GM19397 (cell line): ENCODE measurements around the gene AGFG2.

Experiments used
- ATAC-seq: cut with Tn5 transposase; IDR thresholded peaks from one replicate; pipeline ENCODE4 v1.9.1; 2021; ENCODE audit warnings: mild to moderate bottlenecking, moderate library complexity; ENCODE audit not compliant: unreplicated experiment

AGFG2 gene

GRCh38 chr7:100570954-100571828 lies 32.2 kb downstream of the AGFG2 start:
- ATAC-seq = no peak

DNA sequence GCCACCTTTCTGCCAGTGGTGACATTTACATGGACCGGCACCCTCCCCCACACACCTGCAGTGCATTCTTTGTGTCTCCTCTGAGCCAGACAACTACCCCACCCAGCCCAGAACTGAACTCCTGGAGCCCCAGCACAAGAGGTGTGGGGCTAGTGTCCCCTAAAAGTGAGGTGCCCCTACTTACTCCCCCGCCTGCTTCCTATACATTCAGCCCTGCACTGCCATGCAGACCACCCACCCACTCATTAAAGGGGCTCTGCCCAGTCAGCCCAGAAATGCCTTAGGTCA lies 32.8 kb downstream of the AGFG2 start:
- no peak for ATAC-seq

DNA sequence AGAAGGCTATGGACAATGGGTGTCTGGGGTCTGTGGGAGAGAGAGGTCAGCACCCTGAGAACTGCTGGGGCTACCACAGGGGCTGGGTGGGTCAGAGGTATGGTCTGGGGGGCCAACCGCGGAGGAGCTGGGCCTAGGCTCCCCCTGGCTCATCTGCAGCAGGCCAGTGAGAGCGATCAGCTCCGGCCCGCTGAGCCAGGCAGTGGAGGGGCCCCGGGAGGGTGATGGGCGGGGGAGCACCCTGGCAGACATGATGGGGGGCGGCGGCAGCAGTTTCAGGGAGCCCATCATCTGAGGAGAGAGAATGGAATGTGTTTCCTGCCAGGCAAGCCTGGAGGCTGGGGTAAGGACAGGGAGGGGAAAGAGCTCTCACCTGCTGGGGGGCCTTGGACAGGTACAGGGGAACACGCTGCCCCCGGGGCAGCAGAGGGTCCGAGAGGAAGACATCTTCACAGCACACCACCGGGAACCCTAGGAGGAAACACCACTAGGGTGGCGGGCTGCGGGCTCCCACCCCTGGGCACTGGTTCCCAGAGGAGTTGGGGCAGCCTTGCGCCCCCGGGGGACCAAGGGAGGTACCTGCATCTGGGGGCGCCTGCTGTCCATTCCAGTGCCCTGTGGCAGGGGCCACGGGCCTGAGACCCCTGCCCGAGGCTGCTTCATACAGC lies 33.4 kb downstream of the AGFG2 start:
- no peak for ATAC-seq

DNA sequence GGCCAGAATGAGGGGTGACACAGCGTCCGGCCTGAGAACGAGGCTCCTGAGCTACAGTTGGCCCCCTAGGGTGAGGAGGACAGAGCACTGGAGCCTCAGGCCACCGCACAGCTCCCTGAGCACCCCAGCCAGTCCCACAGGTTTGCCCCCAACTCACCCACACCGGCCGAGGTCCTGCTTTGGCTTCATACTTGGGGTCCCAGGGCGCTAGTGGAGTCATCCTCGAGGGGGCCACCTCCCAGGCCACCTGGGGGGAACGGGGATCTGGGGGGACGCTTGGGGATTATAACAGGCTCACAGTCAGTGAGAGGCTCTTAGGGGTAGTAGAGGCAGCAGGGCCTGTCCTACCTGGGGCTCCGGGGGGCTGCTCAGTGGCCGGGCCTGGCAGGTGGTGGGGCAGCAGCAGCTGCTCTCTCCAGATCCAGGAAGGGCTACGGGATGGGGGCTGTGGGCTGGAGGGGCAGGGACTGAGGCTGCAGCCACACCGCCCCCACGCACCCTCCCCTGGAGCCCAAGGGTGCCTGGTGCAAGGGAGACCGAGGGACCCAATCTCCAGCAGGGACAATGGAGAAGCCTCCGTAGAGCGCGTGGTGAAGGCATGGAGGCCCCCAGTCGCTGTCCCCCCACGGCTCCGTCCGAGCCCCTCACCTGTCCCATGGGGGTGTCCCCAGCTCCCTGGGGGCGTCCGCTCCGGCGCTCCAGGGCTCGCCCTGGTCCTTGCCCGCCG lies 34.1 kb downstream of the AGFG2 start:
- ATAC-seq = no peak

GRCh38 chr7:100573691-100574361 lies 34.8 kb downstream of the AGFG2 start, which contains the start of gene SAP25:
Gene SAP25 (minus strand): TSS chr7:100573900. CDS start chr7:100573742, 158 bp downstream.
- no peak for ATAC-seq

DNA sequence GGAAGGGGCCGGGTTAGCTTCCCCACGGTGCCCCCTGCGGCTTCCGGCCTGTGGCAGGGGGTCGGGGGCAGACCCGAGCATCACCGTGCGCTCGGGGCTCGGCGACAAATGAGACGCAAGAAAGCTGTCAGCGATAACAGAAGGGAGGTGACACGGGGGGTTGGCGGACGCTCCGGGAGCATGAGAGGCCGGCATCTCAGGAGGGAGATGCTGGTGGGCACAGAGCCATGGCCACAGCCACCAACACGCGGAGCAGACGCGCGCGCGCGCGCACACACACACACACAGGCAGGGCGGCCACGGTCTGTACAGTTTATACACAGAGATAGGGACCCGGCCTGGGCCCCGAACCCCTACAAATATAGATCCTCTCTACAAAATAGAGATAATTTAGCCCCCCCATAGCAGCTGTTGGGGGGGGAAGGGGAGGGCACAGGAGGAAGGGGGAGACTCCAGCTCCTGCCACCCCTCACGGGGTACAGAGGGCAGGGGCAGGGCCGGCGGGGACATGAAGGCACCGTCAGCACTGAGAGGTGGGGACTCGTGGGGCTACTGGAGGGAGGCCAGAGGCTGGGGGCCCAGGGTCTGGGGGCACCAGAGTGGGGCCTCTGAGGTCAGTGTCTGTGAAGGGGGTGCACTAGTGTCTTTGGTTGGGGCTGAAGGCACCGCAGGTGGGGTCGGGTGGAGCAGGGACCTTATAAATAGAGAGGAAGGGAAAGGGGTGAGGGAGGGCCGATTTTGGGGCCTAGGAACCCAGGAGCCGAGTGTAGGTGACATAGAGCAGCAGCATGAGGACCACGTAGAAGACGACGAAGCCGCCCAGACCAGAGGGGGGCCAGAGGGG lies 35.6 kb downstream of the AGFG2 start:
- no peak for ATAC-seq

- no peak for ATAC-seq
Measured at GRCh38 chr7:100575206-100575631, 36.2 kb downstream of the AGFG2 start.

GRCh38 chr7:100575746-100576383 lies 36.9 kb downstream of the AGFG2 start:
- ATAC-seq = no peak

GRCh38 chr7:100576384-100576993 lies 37.5 kb downstream of the AGFG2 start:
- no peak for ATAC-seq

DNA sequence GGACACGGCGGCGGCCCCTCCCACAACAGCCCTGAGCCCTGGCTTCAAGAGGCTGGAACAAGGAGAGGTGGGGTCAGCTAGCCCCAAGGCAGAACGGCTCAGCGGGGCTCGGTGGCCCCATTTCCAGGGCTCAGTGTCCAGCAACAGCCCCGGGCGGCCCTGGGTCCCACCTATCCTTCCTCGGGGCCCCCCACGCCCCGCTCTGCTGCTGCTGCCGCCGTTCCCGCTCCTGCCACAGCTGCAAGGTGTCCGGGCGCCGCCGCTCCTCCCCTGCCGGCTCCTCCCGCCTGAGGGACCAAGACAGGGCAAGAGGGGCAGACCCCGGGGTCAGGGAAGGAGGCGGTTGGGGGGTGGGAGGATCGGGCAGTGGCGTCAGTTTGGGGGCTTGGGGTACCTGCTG lies 38.1 kb downstream of the AGFG2 start:
- no peak for ATAC-seq

DNA sequence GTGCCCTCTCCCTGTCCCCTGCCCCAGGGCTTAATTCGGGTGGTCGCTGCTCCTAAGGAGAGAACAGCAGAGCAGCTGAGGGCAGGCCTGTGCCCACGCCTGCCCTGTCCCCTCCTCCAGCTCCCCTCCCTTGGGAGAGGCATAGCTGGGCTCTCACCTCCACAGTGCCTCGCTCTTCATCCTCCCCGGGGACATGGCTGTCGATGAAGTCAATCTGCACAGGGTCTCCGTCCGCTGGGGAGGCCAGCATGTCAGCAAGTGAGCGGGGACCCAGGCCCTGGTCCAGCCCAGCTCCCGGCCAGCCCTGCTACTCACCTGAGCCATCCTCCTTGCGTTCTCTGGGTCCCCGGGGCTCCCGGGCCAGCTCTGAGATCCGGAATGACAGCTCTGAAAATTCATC lies 38.5 kb downstream of the AGFG2 start:
- ATAC-seq = no peak

- ATAC-seq = no peak
Measured at GRCh38 chr7:100578246-100579183, 39.5 kb downstream of the AGFG2 start.

DNA sequence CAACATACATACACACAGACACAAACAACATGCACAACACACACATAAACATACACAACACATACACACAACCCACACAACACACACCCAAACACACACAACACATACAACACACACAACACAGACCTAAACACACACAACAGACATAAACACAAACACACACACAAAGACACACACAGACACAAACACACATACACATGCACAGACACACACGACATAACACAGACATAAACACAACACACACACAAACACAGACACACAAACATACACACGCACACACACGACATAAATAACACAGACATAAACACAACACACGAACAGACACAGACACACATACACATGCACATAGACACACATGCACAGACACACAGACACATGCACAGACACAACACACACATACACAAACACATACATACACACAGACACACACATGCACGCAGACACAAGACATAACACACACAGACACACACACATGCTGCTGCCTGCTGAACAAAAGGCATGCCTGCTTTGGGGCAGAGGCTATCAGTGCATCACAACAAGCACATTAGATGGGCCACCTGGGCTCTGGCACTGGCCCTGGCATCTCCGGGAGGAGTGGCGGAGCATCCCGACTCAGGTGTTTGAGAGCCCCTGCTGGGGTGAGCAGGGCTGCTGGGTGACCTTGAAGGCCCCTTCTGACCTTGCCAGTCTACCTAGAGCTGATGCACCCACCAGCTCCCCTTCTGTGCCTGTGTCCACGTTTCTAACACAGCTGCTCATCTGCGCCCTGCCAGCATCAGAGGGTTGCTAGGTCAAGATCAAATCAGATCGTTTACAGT lies 41.7 kb downstream of the AGFG2 start:
- no peak for ATAC-seq

- no peak for ATAC-seq
Measured at GRCh38 chr7:100582041-100582579, 43.1 kb downstream of the AGFG2 start.

GRCh38 chr7:100582650-100583049 lies 43.6 kb downstream of the AGFG2 start:
- no peak for ATAC-seq

- ATAC-seq = no peak
Measured at GRCh38 chr7:100583132-100584053, 44.4 kb downstream of the AGFG2 start.
